Activated CD4-positive, CD25-positive, alpha-beta regulatory T cell treated with anti-CD3 and anti-CD28 coated beads, Interleukin-2, amount 50 U/mL, for 72 hours (primary cell): ENCODE data around the gene NUDT14.

Source experiments
- DNase-seq: peaks from one replicate; pipeline ENCODE4 v3.0.0; 2021

Gene NUDT14

DNA sequence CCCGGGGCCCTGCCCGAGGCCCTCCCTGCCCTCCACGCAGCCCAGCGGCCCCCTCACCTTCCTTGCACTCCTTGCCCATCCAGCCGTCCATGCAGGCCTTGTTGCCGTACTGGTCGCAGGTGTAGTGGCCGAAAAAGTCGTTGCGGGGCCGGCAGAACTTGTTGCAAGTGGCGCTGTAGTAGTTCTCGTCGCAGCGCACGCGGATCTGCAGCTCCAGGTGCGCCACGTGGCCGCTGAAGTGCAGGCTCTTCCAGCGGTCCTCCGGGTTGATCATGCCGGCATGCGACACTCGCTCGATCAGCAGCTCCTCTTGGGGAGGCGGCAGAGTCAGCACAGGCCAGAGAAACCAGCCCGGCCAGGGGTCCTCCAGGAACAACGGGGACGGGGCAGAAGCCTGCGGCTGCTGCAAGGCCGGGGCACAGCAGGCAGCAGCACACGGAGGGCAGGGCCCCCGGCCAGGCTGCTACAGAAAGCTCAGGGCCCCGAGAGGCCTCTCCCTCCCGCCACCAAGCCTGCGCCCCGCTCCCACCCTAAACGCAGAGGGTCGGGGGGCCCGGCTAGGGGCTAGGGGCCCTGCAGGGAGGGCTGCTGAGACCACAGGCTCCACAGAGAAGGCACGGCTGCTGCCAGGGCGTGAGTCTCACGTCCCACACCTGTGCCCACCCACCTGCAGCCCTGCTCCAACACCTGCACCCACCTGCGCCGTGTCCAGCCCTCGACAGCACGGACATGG is 25.3 kb downstream of the NUDT14 start:
- DNase-seq, result no peak

DNA sequence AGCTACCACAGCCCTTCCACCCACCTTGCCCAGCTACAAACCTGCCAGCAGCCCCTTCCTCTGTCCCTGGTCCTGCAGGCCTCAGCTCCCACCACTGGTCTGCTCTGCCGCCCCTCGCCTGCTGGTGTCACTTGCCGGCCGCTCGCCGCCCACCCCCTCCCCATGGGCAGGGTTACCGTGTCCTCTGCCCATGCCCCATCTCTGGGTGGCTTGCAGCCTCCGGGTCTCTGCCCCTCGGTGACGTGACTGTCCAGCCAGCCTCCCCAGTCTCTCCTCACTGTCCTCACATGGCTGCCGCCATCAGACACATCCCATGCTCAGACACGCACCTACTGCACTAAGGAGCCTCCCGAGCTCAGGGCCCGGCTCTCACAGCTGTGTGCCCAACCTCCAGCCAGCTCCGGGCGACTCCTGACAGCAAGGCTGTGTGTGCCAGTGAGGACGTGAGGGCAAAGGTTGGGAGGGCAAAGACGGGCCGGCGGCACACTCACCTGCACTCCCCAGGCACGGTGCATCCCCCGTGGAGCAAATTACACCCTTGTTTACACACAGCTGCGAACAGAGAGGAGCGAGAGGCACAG is 26.0 kb downstream of the NUDT14 start:
- DNase-seq, result no peak

DNA sequence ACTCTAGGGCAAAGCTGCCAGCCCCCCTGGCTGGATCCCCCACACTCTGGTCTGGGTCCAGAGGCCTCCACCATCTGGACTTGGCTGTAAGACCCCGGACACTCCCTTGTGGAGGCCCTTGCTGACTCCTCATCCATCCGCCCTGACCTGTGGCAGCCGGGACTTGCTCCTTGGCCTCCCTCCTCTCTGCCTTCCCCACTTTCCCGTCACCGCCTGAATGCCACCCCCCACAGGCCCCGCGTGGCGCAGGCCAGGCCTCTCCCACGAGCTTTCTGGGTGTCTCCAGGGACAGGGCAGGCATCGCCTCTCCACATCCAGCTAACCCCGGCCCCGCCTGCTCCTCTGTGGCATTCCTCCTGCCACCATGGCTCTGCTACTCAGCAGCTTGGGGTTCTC is 26.6 kb downstream of the NUDT14 start:
- no peak for DNase-seq

DNA sequence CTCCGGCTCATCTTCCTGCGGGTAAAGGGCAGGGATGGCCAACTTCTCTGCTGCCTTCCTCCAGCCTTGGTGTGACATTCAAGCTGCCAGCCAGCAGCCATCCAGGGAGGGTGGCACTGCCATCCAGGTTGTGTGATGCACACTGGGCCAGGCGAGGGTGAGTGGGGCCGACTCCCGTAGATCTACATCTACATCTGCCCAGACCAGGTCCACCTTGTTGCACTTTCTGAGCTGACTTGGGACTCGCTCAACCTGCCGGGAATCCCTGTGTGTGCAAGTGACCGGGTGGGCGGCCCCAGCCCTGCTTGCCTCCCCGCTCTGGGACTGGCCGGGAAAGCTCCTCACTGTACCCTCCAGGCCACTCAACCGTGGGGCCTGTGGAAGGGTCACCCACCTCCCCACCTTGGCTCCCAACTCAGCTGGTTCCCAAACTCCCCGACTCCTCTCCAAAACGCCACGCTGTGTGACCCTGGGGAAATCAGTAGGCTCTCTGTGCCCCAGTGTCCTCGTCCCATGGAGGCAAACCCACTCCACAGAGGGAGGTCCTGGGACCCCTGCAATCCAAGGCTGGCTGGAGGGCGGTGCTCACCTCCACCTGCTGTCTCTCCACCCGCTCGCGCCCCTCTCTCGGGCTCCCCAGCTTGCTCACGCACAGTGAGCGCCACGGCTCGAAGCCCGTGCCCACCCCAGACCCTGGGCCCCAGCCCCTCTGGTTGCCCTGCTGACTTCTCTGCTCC is 27.2 kb downstream of the NUDT14 start:
- no peak for DNase-seq

DNA sequence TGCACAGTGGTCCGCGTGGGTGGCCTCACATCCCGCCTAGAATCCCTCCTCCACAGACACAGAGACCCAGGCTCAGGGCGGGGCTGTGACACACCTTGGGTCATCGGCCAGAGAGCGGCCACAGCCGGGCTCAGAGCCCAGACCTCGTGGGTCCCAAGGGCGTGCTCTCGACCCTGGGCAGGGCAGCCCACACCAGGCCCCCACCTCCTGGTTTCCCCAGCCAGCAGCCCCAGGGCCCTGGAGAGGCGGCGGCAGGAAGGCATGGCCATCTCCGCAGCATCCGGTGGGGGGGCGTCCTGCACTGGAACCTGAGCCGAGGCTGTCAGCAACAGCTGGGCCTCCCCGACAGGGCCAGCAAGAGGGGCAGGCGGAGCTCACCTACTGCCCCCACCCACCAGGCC is 27.8 kb downstream of the NUDT14 start:
- DNase-seq, result no peak

DNA sequence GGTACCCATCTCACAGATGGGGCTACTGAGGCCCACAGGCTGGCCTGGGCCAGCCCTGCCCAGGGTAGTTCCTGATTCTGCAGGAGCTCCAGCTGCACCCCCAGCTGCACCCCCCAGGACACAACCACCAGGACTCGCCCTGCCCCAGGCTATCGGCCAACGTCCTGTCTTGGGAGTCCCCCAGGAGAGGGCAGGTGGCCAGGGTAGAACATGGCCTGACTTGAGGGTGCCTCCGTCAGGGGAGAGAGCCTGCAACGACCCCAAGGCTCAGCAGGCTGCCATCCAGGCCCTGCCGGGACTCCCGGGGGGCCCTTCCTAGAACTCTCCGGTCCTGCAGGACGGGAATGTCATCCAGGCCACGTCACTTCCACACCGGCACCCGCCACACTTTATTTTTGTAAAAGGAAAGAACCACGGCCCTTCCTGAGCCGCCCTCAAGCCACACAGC is 28.3 kb downstream of the NUDT14 start:
- no peak for DNase-seq

DNA sequence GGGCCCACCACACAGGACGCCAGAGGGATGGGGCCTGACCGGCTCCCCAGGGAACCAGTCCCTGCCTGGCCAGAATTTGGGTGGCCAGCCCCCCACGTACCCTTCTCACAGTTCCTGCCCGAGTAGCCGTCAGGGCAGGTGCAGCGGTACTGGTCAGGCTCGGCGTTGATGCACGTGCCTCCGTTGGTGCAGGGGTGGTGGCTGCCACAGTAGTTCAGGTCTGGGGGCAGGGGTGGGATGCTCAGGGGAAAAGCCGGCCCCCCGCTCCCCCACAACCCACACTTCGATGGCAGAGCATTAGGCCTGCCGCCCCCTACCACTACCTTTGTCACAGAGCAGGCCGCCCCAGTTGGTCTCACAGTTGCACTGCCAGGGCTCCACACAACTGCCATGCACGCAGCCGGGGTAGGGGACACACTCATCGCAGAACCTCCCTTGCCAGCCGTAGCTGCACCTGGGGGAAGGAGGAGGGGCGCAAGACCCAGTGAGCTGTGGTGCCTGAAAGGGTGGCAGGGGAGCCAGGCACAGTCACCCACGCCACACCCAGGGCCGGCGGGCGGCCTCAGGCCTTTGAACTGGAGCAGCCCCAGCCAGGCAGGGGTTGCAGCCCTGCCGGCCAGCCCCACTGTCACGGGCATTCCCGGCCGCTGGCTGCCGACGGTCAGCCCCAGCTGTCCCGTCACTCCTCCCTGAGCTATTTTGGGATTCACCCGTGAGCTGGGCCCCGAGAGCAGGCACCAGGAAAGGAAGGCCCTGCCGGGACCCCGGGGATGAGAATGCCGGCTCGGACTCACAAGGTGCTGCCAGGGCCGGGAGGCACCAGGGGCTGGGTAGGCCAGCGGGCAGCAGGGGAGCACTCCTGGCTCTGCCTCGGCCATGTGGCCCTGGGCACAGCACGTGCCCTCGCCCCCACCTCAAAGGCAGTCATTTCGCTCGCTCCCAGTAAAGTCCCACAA is 29.0 kb downstream of the NUDT14 start:
- no peak for DNase-seq

DNA sequence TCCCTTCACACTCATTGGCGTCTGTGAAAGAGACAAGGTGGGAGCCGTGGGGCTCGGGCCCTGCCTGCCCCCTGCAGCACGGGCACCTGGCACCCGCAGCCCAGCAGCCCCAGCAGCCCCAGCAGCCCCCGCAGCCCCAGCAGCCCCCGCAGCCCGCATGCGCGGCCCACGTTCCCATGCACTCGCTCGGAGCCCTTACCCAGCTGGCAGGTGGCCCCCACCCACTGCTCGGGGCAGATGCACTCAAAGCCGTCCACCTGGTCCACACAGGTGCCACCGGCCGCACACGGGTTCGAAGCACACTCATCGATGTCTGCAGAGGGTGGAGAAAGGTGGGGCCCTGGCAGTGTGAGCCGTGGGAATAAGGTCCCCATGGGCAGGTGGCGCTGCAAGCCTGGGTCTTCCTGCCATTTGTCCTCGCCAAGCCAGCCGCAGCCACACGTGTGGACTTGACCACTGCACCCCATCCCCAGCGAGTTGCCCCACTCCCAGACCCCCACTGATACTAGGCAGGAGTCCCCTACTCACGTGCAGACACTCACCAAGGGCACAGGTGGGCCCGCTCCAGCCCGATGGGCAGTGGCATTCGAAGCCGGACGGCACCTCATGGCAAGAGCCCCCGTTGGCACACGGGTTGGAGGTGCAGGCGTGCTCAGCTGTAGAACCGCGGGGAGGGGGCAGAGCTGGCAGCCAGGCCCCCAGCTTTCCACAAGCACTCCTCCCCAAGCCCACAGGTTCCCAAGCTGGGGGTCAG is 29.9 kb downstream of the NUDT14 start:
- DNase-seq, result no peak

DNA sequence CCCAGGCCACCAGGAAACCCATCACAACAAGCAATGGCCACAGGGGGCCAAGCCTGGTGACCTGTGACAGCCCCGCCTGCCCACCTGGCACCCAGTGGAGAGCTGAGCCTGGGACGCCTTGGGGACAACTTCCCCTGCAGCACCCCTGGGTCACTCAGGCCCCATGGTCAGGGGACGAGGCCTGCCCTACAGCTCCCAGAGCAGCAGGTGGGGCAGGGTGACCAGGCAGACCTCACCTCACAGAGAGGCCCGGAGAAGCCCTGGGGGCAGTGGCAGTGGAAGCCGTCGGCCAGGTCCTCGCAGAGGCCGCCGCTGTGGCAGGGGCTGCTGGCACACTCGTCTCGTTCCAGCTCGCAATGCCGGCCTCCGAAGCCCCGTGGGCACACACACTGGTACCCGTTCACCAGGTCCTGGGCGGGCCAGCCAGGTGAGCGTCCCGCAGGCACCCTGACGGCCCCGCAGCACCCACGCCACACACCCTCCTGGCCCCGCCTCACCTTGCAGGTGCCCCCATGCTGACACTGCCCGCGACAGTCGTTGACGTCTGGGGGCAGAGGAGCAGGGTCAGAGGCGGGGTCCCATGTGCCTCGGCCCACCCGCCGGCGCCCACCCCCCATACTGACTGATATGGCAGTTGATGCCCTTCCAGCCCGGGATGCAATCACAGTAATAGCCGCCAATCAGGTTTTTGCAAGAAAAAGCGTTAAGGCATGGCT is 30.6 kb downstream of the NUDT14 start:
- DNase-seq, result no peak

DNA sequence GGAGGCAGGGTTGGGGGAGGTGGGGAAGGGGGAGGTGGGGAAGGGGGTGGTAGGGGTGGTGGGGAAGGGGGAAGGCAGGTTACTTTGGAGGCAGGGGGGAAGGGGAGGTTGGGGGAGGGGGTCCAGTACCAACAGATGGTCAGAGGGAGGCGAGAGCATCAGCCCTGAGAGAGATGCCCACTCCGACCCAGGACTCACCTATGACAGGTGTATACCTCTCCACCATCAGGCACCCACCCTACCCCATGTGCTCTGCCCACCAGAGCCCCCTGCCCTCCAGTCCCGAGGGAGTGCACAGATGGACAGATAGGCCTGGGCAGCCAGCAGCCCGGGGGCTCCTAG is 31.1 kb downstream of the NUDT14 start:
- no peak for DNase-seq

DNA sequence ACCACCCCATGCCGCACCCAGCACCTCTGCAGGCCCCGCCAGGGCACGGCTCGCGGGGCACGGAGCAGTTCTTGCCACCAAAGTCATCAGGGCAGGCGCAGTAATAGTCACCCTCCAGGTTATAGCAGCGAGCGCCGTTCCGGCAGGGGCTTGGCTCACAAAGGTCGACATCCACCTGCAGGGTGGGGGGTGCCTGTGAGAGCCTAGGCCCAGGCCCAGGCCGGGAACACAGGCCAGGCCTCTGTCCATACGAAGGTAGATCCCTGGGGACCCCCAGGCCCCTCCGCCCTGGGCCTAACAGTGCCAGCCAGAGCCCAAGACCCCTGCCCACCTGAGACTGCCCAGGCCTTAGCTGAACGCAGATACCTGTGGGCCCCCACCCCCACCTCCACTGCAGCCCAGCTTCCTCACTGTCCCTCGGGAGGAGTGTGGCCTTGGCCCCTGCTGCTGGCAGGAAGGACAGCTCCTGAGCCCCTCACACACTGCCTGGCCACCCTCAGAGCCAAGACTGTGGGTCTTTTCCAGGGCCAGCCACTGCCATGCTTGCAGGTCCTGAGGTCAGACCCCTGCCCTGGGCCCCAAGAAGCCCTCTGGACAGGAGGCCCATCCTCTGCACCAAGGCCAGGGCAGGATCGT is 31.8 kb downstream of the NUDT14 start:
- no peak for DNase-seq

DNA sequence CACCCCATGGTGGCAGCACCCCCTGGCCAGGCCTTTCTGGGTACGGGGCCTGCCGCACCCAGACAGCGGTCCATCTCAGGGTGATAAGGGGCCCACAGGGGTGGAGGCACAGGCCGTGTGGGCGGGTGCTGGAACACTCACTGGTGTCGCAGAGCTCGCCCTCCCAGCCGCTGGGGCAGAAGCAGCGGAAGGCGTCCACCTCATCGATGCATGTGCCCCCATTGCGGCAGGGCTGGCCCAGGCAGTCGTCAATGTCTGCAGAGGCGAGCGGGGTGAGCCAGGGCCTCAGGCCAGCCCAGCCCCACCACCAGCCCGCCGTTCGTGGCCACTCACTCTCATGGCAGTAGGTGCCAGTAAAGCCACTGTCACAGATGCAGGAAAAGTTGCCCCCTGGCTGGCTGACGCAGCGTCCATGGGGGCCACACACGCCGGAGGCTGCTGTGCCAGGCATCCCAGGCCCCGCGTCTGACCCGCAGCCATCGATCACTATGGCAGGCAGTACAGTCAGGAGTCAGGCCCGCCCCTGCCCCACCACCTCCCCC is 32.4 kb downstream of the NUDT14 start:
- no peak for DNase-seq

DNA sequence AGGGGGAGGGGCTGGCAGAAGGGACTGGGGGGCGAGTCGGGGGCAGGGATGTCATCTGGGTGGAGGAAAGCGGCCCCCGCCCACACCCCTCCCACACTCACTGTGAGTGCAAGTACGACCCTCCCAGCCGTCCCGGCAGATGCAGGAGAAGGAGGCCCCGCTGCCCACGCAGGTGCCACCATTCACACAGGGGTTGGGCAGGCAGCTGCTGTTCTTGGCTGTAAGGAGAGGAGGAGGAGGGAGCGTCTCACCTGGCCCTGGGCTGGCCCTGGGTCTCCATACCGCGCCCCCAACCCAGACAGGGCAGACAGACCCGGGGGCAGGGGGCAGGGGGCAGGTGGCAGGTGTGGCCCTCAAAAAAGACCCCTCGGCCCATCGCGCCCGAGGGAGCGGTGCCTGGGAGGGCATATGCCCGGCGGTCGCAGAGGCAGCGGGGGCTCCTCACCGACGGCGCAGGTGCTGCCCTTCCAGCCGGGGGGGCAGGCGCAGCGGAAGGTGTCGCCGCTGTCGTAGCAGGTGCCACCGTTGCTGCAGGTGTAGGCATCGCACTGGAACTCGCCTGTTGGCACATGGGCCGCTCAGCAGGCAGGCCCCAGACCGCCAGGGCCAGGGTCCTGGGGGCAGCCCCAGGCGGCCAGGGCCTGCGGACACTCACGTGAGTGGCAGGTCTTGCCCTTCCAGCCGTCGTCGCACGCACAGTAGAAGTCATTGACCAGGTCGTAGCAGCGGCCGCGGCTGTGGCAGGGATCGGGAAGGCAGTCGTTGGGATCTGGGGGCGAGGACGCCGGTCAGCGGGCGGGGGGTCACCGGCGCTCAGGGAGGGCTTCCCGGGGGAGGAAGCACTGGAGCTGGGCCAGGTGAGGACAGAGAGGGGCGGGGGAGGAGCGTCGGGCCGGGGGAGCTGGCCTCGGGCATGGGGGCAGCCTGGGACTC is 33.2 kb downstream of the NUDT14 start:
- no peak for DNase-seq

DNA sequence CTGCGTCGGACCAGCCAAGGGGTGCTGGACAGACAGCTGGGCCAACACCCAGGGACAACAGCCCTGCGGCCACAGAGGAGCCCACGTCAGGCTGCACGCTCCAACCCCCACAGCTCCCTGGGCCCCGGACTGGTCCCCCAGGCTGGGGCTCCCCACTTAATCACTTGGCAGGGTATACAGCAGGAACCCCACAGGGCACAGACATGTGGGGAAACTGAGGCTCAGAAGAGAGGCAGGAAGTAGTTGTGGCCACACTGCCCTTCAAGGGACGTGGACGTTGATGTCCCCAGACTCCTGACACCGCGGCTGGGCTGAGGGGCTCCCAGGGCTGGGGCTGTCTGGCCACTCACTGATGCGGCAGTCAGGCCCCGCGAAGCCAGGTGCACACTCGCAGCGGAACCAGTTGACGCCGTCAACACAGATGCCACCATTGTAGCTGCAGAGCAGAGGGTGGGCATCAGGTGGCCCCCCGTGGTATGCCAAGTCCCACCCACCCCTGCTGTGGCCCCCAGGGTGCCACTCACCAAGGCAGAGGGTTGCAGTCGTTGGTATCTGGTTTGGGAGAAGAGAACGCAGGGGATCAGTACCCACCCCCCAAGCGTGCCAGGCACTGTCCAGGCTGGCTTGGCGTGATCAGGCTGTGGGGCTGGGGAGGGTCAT is 34.0 kb downstream of the NUDT14 start:
- DNase-seq, result peak; percentile 24

DNA sequence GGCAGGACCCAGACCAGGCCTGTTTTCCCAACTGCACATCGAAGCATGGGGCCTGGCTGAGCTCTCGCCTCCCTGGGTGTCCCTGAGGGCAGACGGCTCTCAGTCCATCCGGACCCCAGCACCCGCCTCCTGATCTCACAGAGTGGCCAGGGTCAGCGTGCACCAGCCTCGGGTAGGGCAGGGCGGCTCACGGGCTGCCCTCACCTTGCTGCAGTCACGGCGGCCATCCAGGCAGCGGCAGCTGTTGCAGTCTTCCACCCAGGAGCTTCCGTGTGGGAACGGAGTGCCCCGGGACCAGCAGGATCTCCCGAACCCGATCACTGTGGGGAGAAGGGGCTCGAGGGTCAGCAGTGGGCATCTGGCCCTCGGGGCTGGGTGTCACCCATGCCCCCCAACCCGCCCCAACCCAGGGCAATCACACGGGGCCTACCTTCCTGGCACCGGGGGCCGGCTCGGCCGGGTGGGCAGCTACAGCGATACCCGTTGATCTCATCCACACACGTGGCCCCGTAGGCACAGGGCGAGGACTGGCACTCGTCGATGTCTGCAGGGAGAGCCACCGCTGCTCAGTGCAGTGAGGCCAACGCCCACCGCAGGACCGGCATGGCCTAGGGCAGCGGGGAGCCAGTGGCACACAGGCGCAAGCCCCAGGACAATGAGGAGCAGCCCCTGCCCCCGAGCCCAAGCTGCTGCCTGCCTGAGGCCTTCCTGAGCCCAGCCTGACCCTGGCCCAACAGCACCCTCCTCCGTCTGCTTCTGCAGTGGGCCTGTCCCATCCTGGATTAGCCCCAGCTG is 34.7 kb downstream of the NUDT14 start:
- DNase-seq, result peak; percentile 25

DNA sequence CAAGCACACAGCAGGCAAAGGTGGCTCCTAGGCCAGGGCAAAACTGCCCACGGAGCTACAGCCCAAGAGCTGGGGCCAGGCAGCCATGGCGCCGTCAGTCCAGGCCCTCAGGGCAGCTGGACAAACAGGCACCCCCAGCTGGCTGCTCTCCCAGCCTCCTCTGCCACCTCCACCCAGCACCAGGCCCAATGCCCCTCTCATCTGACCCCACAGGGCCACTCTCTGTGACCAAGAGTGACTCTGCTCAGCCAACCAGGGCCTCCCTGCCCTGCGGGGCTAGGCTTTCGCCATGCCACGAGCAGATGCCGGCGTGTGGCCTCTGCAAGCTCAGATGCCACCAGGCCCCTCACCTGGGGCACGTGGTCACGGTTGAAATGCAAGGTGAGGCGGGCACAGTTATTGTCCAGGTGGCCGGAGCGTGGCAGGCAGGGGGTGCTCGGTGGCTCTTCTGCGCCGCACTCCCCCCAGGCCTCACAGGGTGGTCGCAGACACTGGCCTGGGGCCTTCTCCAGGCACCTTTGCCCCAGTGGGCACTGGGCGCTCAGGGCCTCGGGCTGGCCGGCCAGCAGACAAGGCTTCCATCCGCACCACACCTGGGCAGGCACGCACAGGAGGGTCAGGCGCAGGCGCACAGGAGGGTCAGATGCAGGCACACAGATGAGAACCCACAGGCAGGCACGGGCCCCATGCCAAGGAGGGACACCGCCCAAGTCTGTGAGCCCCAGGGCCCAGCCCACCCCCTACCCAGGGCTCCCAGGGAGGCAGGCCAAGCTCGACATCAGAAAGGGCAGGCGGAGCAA is 35.5 kb downstream of the NUDT14 start:
- no peak for DNase-seq

DNA sequence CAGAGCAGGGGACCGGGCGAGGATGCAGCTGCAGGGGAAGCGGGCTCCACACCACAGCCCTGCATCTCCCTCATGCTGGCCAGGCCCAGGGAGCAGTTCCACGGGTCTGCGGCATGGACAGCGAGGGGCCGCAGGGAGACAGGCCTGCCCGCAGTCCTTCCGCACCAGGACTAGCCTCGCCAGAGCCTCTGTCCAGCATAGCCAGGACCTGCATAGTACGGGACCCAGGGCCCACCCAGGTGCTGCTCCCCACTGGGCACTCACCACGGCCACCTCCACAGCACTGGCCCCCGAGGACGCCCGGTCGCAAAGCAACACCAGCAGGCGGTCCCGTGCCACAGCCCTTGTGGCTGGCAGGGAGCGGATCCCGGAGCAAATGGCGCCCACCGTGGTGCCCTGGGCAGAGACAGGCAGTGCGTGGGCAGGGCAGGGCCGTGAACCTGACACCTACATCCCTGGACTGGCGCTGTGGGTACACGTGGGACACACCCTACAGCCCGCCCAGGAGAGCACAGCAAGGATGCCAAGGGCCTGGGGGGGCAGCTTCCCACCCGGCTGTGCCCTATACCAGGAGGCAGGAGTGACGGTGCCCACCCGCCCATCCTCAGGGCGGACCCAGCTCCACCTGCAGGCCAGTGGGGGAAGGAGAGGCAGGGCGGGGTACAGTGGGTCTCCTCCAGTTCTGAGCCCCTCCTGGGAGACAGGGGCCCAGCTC is 36.3 kb downstream of the NUDT14 start:
- DNase-seq, result no peak
